GM12874 (cell line): ENCODE measurements around the gene PTGS1.

Experiments
- CTCF ChIP-seq: IDR thresholded peaks from 2 replicates; pipeline ENCODE4 v1.5.1; 2011; ENCODE audit warnings: low read depth, mild to moderate bottlenecking, control low read depth, low read length, moderate library complexity; ENCODE audit not compliant: insufficient read depth

Gene PTGS1

DNA sequence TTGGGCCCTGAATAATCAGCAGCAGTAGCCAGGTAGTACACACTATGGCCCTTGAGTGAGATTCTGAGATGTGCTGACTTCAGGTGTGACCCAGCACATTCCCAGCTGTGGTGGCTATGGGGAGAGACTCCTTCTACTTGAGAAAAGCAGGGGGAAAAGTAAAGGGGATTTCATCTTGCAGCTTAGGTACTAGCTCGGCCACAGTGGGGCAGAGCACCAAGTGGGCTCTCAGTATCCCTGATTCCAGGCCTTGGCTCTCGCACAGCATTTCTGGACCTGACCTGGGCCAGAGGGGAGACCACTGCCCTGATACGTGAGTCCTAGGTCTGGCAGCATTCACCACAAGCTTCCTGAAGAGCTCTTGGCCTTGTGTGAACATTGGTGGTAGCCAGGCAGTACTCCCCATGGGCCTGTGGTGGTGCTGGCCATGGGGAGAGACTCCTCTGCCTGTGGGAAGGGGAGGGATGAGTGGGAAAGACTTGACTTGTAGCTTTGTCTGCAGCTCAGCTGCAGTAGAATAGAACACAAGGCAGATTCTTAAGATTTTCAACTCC, 27.6 kb downstream of the PTGS1 start:
- no peak for TF ChIP-seq CTCF

GRCh38 chr9:122401896-122402295, 31.1 kb downstream of the PTGS1 start:
- TF ChIP-seq CTCF: no peak

DNA sequence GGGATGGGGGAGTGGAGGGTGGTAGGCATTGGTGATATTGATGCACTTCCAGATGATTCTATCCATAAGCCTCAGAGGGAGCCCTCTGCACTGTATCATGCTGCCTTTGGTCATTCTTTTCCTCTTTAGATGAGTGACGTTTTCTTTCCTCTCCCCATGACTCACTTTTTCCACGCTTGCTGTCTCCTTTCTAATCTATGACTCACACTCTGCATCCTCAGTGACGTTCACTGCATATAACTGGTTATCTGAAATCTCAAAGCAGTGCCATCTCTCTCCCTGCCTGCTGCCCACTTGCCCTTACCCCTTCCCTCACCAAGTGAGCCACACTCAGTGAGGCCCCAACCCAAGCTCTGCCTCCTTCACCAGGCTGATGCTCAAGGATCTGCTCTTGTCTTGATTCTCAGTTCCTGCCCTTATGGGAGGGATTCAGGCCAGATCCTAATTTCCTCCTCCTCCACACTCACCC, 31.6 kb downstream of the PTGS1 start:
- no peak for TF ChIP-seq CTCF

DNA sequence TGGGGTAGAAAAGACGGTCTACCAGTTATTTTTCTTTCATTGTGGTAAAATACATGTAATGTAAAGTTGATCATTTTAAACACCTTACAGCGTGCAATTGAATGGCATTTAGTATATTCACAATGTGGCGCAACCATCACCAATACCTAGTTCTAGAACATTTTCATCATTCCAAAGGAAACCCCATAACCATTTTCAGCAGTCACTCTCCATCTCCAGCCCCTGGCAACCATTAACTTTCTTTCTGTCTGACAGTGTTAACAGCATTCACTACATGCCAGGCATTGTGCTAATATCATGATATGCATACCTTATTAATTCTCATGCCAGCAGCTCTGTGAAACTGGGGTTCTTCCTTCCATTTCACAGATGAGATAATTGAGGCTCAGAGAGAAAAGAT, 32.0 kb downstream of the PTGS1 start:
- no peak for TF ChIP-seq CTCF

DNA sequence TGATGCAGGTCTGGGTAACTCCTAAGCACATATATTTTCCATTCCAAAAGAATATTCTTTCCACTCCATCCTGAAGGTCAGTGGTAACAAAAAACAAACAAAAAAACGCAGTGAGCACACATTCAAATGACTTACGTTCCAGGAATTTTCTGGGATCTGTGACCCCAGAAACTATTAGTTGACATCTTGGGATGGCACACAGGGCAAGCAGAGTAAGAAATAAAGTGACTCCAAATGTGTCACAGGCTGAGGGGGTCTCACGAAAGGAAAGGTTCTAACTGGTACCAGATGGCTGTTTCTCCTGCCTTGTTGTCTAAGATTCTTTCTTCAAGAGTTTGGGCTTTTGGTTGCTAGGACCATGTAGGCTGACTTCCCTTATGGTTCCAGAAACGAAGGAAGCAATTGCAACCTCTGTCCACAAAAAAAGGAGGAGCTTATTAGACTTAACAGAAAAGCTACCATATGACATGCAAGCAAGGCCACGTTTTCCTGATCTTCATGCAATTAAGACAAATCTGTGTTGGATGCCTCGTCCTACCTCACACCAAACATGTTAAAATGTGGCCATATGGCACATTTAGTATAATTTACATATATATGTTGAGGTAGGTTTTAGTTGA, 32.7 kb downstream of the PTGS1 start:
- no peak for TF ChIP-seq CTCF

- TF ChIP-seq CTCF: no peak
Observed at GRCh38 chr9:122406070-122406890, 35.5 kb downstream of the PTGS1 start.

- no peak for TF ChIP-seq CTCF
Observed at GRCh38 chr9:122418016-122418415, 47.2 kb downstream of the PTGS1 start.
